Upper lobe of left lung (tissue), 6 donors: Measurements from ENCODE around the gene SCGB1C2. TPM values are rescaled to one million over a fixed set of nuclear protein-coding genes. Genes with fewer than 3 reads are reported as not detected.
A peak's percentile ranks its signal among the peaks of the same experiment; 100 is the strongest.

ENCODE experiments used
- ATAC-seq, 2 donors: fragments of 200-7000 bp; cut with Tn5 transposase; one replicate each; pipeline ENCODE4 v1.9.1; 2022; ENCODE audit warnings: mild to moderate bottlenecking in 2 of 2, moderate library complexity in 2 of 2; ENCODE audit not compliant: low FRiP score in 2 of 2
- DNase-seq, 2 donors: peaks; one replicate each; pipeline ENCODE4 v3.0.0-alpha.2; 2019 to 2020
- H3K27ac ChIP-seq, 4 donors: fragments of 200-600 bp; sonication (generic); one replicate each; pipeline ENCODE4 v1.5.1; 2016 to 2019
- H3K27me3 ChIP-seq, 4 donors: fragments of 200-600 bp; sonication (generic); one replicate each; pipeline ENCODE4 v1.5.1; 2017 to 2019
- H3K36me3 ChIP-seq, 4 donors: fragments of 200-600 bp; sonication (generic); one replicate each; pipeline ENCODE4 v1.5.1; 2016 to 2019
- H3K4me1 ChIP-seq, 4 donors: fragments of 200-600 bp; sonication (generic); one replicate each; pipeline ENCODE4 v1.5.1; 2018 to 2019
- H3K4me3 ChIP-seq, 4 donors: fragments of 200-600 bp; sonication (generic); one replicate each; pipeline ENCODE4 v1.5.1; 2017 to 2019; ENCODE audit warnings: mild to moderate bottlenecking in 2 of 4, moderate library complexity in 1 of 4
- H3K9me3 ChIP-seq, 4 donors: fragments of 200-600 bp; sonication (generic); one replicate each; pipeline ENCODE4 v1.5.1; 2018 to 2019
- EP300 ChIP-seq, 4 donors: sonication (generic); formaldehyde crosslinking; IDR thresholded peaks; one replicate each; pipeline ENCODE4 v1.5.1; 2017; ENCODE audit warnings: antibody characterized with exemption in 4 of 4, control low read depth in 2 of 4
- POLR2A ChIP-seq, 4 donors: fragments of 450-650 bp; IDR thresholded peaks; one replicate each; pipeline ENCODE4 v1.5.1; 2016 to 2017; ENCODE audit warnings: antibody characterized with exemption in 4 of 4, mild to moderate bottlenecking in 2 of 4
- POLR2AphosphoS5 ChIP-seq, 2 donors: sonication (generic); formaldehyde crosslinking; IDR thresholded peaks; one replicate each; pipeline ENCODE4 v1.5.1; 2017; ENCODE audit warnings: antibody characterized with exemption in 2 of 2
- WGBS, 2 donors: methylation state at CpG; one replicate each; pipeline ENCODE4 v1.1.5; 2017 to 2018; 5-methylcytosine and 5-hydroxymethylcytosine counted together
- total RNA-seq, 6 donors: library from RNA; depleted of rRNA in 4 of 6; stranded (reverse); fragments of >200 nt in 4 of 6; gene quantifications; one replicate each; pipeline versions ENCODE4 v1.1.0 to v1.2.1, GENCODE V29; 2016 to 2021
- TF ChIP-seq, protein P1 (sequence below), 6 experiments: fragments of 450-650 bp in 4 of 6; fragments of 200-600 bp in 2 of 6; sonication (generic) in 2 of 6; IDR thresholded peaks; one replicate each; pipeline ENCODE4 v1.5.1; 2016 to 2019; ENCODE audit warnings: antibody characterized with exemption in 6 of 6
- donor health status: DM: no; HTN: no; CAD: no; lungs with moderate emphysema.
- donor health status: DM: no; HTN: yes; CAD: no; lungs with severe emphysema.

Gene SCGB1C2
- total RNA-seq, 6 donors from 2014 or later: not detected

GRCh38 chr17:145671-146541, 8.5 kb downstream of the SCGB1C2 start:
- H3K4me1 ChIP-seq: peaks cover 0 to 13% (median 4%) of the 10 kb centered on the region in 4 donors
- WGBS, 2 donors: 74 to 92% methylated on average over 6 to 16 of the region's 16 CpGs
- no peaks in the 10 kb centered on the region for H3K9me3 ChIP-seq
- no peak overlapping the region for H3K4me3 ChIP-seq
- DNase-seq (peak in 1 of 2 donors; percentile 17), ATAC-seq (no peak)
- H3K36me3 ChIP-seq: no peaks in the 10 kb centered on the region
- TF ChIP-seq, protein P1, sequence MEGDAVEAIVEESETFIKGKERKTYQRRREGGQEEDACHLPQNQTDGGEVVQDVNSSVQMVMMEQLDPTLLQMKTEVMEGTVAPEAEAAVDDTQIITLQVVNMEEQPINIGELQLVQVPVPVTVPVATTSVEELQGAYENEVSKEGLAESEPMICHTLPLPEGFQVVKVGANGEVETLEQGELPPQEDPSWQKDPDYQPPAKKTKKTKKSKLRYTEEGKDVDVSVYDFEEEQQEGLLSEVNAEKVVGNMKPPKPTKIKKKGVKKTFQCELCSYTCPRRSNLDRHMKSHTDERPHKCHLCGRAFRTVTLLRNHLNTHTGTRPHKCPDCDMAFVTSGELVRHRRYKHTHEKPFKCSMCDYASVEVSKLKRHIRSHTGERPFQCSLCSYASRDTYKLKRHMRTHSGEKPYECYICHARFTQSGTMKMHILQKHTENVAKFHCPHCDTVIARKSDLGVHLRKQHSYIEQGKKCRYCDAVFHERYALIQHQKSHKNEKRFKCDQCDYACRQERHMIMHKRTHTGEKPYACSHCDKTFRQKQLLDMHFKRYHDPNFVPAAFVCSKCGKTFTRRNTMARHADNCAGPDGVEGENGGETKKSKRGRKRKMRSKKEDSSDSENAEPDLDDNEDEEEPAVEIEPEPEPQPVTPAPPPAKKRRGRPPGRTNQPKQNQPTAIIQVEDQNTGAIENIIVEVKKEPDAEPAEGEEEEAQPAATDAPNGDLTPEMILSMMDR (IDR thresholded peaks at IDR 0.05): no peak
- TF ChIP-seq EP300 (IDR thresholded peaks at IDR 0.05): no peak
- no peak for TF ChIP-seq POLR2A (IDR thresholded peaks at IDR 0.05)
- no peak for TF ChIP-seq POLR2AphosphoS5 (IDR thresholded peaks at IDR 0.05)
- H3K27me3 ChIP-seq: no peaks in the 10 kb centered on the region
- no peak overlapping the region for H3K27ac ChIP-seq

- Histone ChIP-seq H3K9me3 (no peaks in the 10 kb centered on the region), H3K36me3 (no peaks in the 10 kb centered on the region), H3K4me3 (no peak overlapping the region), H3K4me1 (peaks cover 0 to 13% (median 4%) of the 10 kb centered on the region in 4 donors), H3K27me3 (no peaks in the 10 kb centered on the region), H3K27ac (no peak overlapping the region)
- no peak for ATAC-seq
- no peak for DNase-seq
- TF ChIP-seq, protein P1 (IDR thresholded peaks at IDR 0.05): no peak
- TF ChIP-seq EP300 (IDR thresholded peaks at IDR 0.05): no peak
- no peak for TF ChIP-seq POLR2AphosphoS5 (IDR thresholded peaks at IDR 0.05)
- TF ChIP-seq POLR2A (IDR thresholded peaks at IDR 0.05): no peak
- 90 to 91% methylated on average over 10 of the region's 10 CpGs for WGBS, 2 donors
These were observed 9.2 kb downstream of the SCGB1C2 start for GRCh38 chr17:146546-146945.

DNA sequence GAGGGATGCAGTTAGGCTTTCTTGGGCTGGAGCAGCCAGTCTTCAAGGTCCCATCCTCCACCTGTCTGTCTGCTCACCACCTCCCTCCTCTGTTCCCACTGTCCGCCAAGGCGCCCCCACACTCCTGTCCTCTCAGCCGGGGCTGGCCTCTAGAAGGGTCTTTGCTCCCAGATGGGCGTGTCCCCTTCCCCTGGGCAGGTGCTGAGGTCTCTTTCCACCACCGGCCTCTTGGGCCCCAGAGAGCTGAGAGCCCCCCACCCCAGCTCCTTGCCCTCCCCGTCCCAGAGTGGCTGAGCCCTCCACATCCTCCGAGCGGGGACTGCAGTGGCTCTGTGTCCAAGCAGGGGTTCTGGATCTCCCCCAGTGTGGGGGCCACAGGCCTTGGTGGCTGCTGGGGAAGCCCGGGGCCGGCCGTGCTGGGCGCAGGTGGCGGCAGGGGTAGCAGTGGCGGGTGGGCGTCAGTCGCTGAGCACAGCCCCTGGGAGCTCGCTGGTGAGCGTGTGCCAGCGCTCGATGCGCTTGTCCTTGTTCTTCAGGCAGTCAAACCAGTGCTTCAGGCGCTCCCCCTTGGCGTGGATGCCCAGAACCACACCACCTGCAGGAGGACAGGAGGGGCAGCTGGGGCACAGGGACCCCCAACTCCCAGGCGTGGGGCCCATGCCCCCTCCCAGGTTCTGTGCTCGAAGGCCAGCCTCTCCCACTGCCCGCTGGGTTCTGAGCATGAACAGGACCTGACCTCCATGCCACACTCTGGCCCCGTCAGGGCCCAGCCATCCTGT, 9.8 kb downstream of the SCGB1C2 start:
- TF ChIP-seq POLR2A (IDR thresholded peaks at IDR 0.05): no peak
- TF ChIP-seq, protein P1 (IDR thresholded peaks at IDR 0.05): no peak
- no peak for TF ChIP-seq POLR2AphosphoS5 (IDR thresholded peaks at IDR 0.05)
- TF ChIP-seq EP300 (IDR thresholded peaks at IDR 0.05): no peak
- Histone ChIP-seq H3K36me3 (no peaks in the 10 kb centered on the region), H3K9me3 (no peaks in the 10 kb centered on the region), H3K27me3 (no peaks in the 10 kb centered on the region), H3K27ac (no peak overlapping the region), H3K4me3 (no peak overlapping the region), H3K4me1 (peaks cover 0 to 13% (median 4%) of the 10 kb centered on the region in 4 donors)
- WGBS, 2 donors: 91% methylated on average over 9 to 18 of the region's 27 CpGs
- peak; percentile 14 to 69 for DNase-seq
- no peak for ATAC-seq

DNA sequence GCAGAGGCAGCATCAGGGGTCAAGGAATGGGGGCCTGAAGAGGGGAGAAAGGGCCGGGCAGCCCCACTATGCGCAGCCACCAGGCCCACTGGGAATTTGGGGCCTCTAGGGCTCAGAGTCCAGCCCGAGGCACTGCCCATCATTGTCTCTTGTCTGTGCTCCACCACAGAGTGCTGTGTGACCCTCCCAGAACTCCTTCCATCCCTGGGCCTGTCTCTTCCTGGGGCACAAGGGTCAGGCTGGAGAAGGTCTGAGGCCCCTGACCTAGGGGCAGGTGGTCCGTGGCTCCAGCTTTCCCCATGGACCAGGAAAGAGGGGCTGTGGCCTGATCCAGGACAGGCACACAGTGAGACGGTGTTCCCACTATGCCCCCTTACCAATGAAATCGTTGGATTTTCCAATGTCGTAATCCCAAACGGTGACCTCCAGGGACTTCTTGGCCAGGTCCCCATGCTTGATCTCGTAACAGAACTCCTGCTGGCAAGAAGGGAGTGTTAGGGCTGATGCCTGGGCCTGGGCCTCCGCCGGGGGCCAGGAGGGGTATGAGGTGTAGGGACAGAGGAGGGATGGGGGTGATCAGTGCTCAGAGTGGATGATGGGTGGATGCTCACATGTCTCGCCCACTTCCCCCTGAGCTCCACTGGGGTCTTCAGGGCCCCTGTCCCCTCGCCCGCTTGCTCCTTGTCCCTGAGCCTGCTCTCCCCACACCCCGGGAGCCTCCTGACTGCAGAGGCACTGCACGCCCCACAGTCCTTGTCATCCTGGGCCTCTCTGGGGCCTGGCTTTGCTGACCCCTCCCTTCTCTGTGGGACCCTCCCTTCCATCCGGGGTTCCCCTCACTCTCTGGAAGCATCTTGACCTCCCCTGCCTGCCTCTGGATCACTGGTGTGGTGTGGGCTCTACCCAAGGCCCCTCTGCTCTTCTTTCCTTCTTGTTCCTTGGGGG, 10.7 kb downstream of the SCGB1C2 start:
- H3K27ac ChIP-seq: no peak overlapping the region
- no peak overlapping the region for H3K4me3 ChIP-seq
- TF ChIP-seq POLR2AphosphoS5 (IDR thresholded peaks at IDR 0.05) (no peak), EP300 (IDR thresholded peaks at IDR 0.05) (no peak), POLR2A (IDR thresholded peaks at IDR 0.05) (no peak)
- TF ChIP-seq, protein P1 (IDR thresholded peaks at IDR 0.05): no peak
- peaks cover 0 to 13% (median 4%) of the 10 kb centered on the region in 4 donors for H3K4me1 ChIP-seq
- H3K27me3 ChIP-seq: no peaks in the 10 kb centered on the region
- ATAC-seq (no peak), DNase-seq (peak; percentile 3 to 51)
- WGBS, 2 donors: 76 to 89% methylated on average over 5 to 17 of the region's 17 CpGs
- H3K36me3 ChIP-seq: no peaks in the 10 kb centered on the region
- H3K9me3 ChIP-seq: no peaks in the 10 kb centered on the region
